ENCODE measurements around the gene CPT1A. TPM values are rescaled to one million over a fixed set of nuclear protein-coding genes. Genes with fewer than 3 reads are reported as not detected.

Gene CPT1A
- total RNA-seq, 2 experiments from 2014 or later, result 11.3 to 13.2 TPM

DNA sequence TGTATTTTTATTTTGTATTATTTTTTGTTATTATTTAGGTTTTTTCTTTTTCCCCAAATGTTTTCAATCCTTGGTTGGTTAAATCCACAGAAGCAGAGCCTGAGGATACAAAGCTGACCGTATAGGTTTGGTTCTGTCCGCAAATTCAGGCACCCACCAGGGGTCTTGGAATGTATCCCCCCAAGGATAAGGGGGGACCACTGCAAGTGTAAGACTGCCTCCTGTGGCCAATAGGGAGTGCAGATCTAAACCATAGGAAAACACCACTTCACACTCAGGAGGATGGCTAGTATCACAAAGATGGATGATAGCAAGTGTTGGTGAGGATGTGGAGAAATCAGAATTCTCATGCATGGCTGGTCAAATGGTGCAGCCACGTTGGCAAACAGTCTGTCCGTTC lies 20.0 kb downstream of the CPT1A start:
- peaks cover 26% of the 10 kb centered on the region for H3K4me1 ChIP-seq (ENCODE audit: insufficient read depth, low read length)
- no peaks in the 10 kb centered on the region for H3K9me3 ChIP-seq (ENCODE audit: control insufficient read depth in 1 of 2, insufficient read depth in 1 of 2, low read length in 2 of 2)
- intact Hi-C loops (cut with DNase I, micrococcal nuclease), result no loop called here
- Mint-ChIP-seq H3K4me3 (no peak overlapping the region), H3K4me1 (ENCODE audit: low read depth) (peaks cover 32% of the 10 kb centered on the region), H3K27me3 (no peaks in the 10 kb centered on the region), H3K9me3 (no peaks in the 10 kb centered on the region), H3K36me3 (ENCODE audit: low read depth) (no peaks in the 10 kb centered on the region), H3K27ac (no peak overlapping the region)
- no peak overlapping the region for H3K4me3 ChIP-seq (ENCODE audit: low read length)
- H3K27me3 ChIP-seq (ENCODE audit: control insufficient read depth in 1 of 2, insufficient read depth in 2 of 2, low read length in 2 of 2), result no peaks in the 10 kb centered on the region
- no peak overlapping the region for H3K27ac ChIP-seq (ENCODE audit: low read depth in 1 of 2, low read length in 2 of 2)
- ChIA-PET CTCF (no interaction called here), POLR2A (no interaction called here)
- TF ChIP-seq, protein P1, sequence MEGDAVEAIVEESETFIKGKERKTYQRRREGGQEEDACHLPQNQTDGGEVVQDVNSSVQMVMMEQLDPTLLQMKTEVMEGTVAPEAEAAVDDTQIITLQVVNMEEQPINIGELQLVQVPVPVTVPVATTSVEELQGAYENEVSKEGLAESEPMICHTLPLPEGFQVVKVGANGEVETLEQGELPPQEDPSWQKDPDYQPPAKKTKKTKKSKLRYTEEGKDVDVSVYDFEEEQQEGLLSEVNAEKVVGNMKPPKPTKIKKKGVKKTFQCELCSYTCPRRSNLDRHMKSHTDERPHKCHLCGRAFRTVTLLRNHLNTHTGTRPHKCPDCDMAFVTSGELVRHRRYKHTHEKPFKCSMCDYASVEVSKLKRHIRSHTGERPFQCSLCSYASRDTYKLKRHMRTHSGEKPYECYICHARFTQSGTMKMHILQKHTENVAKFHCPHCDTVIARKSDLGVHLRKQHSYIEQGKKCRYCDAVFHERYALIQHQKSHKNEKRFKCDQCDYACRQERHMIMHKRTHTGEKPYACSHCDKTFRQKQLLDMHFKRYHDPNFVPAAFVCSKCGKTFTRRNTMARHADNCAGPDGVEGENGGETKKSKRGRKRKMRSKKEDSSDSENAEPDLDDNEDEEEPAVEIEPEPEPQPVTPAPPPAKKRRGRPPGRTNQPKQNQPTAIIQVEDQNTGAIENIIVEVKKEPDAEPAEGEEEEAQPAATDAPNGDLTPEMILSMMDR (IDR thresholded peaks at IDR 0.05), result no peak
- DNase-seq (no peak), ATAC-seq (ENCODE audit: poor library complexity) (no peak)
- no peaks in the 10 kb centered on the region for H3K36me3 ChIP-seq (ENCODE audit: insufficient read depth, low read length)

GRCh38 chr11:68819362-68819761 lies 22.4 kb downstream of the CPT1A start:
- ATAC-seq (ENCODE audit: poor library complexity), result no peak
- Histone ChIP-seq H3K4me3 (ENCODE audit: low read length) (no peak overlapping the region), H3K27me3 (ENCODE audit: control insufficient read depth in 1 of 2, insufficient read depth in 2 of 2, low read length in 2 of 2) (no peaks in the 10 kb centered on the region), H3K27ac (ENCODE audit: low read depth in 1 of 2, low read length in 2 of 2) (no peak overlapping the region), H3K9me3 (ENCODE audit: control insufficient read depth in 1 of 2, insufficient read depth in 1 of 2, low read length in 2 of 2) (no peaks in the 10 kb centered on the region), H3K36me3 (ENCODE audit: insufficient read depth, low read length) (peaks cover 12% of the 10 kb centered on the region), H3K4me1 (ENCODE audit: insufficient read depth, low read length) (peaks cover 15% of the 10 kb centered on the region)
- H3K4me1 Mint-ChIP-seq (ENCODE audit: low read depth), result peaks cover 31% of the 10 kb centered on the region
- TF ChIP-seq, protein P1 (IDR thresholded peaks at IDR 0.05), result no peak
- H3K36me3 Mint-ChIP-seq (ENCODE audit: low read depth), result peaks cover 12% of the 10 kb centered on the region
- intact Hi-C loops (cut with DNase I, micrococcal nuclease), result loop anchor here in 1 of 2 experiments (5.0 kb wide), 1 partner anchor 33 kb away; no protein-coding TSS in a partner anchor
- H3K27ac Mint-ChIP-seq, result peak overlapping the region; percentile 47
- DNase-seq, result no peak
- H3K4me3 Mint-ChIP-seq, result no peak overlapping the region
- H3K9me3 Mint-ChIP-seq, result no peaks in the 10 kb centered on the region
- H3K27me3 Mint-ChIP-seq, result no peaks in the 10 kb centered on the region
- ChIA-PET CTCF (interaction anchor here (2.0 kb wide), 1 partner anchor 25 kb away, joined by 6 read pairs; no protein-coding TSS in a partner anchor), POLR2A (no interaction called here)

GRCh38 chr11:68818181-68818580 lies 23.5 kb downstream of the CPT1A start:
- H3K9me3 ChIP-seq (ENCODE audit: control insufficient read depth in 1 of 2, insufficient read depth in 1 of 2, low read length in 2 of 2), result no peaks in the 10 kb centered on the region
- H3K4me3 Mint-ChIP-seq, result no peak overlapping the region
- DNase-seq, result no peak
- CTCF ChIA-PET, result interaction anchor here (2.0 kb wide), 1 partner anchor 26 kb away, joined by 6 read pairs; no protein-coding TSS in a partner anchor
- H3K36me3 ChIP-seq (ENCODE audit: insufficient read depth, low read length), result peaks cover 16% of the 10 kb centered on the region
- TF ChIP-seq, protein P1 (IDR thresholded peaks at IDR 0.05), result no peak
- H3K4me1 ChIP-seq (ENCODE audit: insufficient read depth, low read length), result peaks cover 15% of the 10 kb centered on the region
- intact Hi-C loops (cut with DNase I, micrococcal nuclease), result loop anchor here in 1 of 2 experiments (5.0 kb wide), 1 partner anchor 34 kb away; no protein-coding TSS in a partner anchor
- H3K4me1 Mint-ChIP-seq (ENCODE audit: low read depth), result peaks cover 31% of the 10 kb centered on the region
- peak overlapping the region; percentile 36 for H3K27ac Mint-ChIP-seq
- H3K9me3 Mint-ChIP-seq, result no peaks in the 10 kb centered on the region
- H3K4me3 ChIP-seq (ENCODE audit: low read length), result no peak overlapping the region
- no peaks in the 10 kb centered on the region for H3K27me3 Mint-ChIP-seq
- no peak overlapping the region for H3K27ac ChIP-seq (ENCODE audit: low read depth in 1 of 2, low read length in 2 of 2)
- POLR2A ChIA-PET, result interaction anchor here (0.8 to 0.9 kb wide), 2 partner anchors 18 to 26 kb away, joined by 3 read pairs; no protein-coding TSS in a partner anchor
- H3K36me3 Mint-ChIP-seq (ENCODE audit: low read depth), result peaks cover 13% of the 10 kb centered on the region
- no peaks in the 10 kb centered on the region for H3K27me3 ChIP-seq (ENCODE audit: control insufficient read depth in 1 of 2, insufficient read depth in 2 of 2, low read length in 2 of 2)
- no peak for ATAC-seq (ENCODE audit: poor library complexity)
